Loucy (cell line): Measurements from ENCODE around the gene ADO.
"Not testable (repeated sequence)": the region's sequence is repeated elsewhere in the genome, so short reads cannot be mapped to it uniquely, and the experiment has no call there.

ENCODE experiments used
- CTCF ChIP-seq: fragments of 200-600 bp; sonication (generic); conservative IDR thresholded peaks from 2 replicates; pipeline ENCODE4 v1.5.1; 2014; ENCODE audit warnings: mild to moderate bottlenecking, antibody characterized with exemption, low read length
- EZH2phosphoT487 ChIP-seq: fragments of 200-600 bp; IDR thresholded peaks from 2 replicates; pipeline ENCODE4 v1.6.1; 2018; ENCODE audit warnings: antibody characterized with exemption, mild to moderate bottlenecking, moderate library complexity, borderline replicate concordance

GRCh38 chr10:62784537-62784936 is 20.0 kb upstream of the ADO start:
- TF ChIP-seq CTCF, EZH2phosphoT487: not testable (repeated sequence)
